ENCODE results near the gene CLEC6A. TPM values are rescaled to one million over a fixed set of nuclear protein-coding genes. Genes with fewer than 3 reads are reported as not detected.

CLEC6A gene
- total RNA-seq, 3 donors from 2014 or later (not counting 1 experiment from before 2014, with no cell fraction given): not detected

DNA sequence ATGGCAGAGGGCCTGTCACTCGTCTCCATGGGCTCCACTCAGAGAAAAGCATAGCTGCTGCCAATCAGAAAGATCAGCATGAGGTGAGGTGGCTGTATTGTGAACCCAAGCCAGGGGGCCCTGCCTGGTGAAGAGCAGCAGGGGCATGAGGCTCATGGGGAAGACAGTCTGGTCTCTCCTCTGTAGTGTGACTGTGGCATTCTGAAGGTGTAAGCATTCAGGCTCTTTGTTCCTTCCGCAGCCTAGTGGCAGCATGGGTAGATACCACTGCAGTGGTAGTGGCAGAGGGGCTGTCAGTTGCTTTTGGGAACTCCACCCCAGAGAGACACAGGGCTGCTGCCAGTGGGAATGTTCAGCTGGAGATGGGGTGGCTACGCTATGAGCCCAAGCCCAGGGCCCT lies 52.5 kb downstream of the CLEC6A start:
- no peak overlapping the region for H3K4me3 ChIP-seq (ENCODE audit: low read length)
- ATAC-seq (no peak), DNase-seq (no peak)
- Mint-ChIP-seq H3K9me3 (no peaks in the 10 kb centered on the region), H3K4me3 (no peak overlapping the region), H3K27ac (no peak overlapping the region), H3K36me3 (no peaks in the 10 kb centered on the region), H3K27me3 (ENCODE audit: low read depth in 2 of 2) (peaks cover 26 to 39% of the 10 kb centered on the region in 2 donors), H3K4me1 (no peaks in the 10 kb centered on the region)
- H3K27me3 ChIP-seq (ENCODE audit: control insufficient read depth, insufficient read depth, low read length): peaks cover 2% of the 10 kb centered on the region
- no peak overlapping the region for H3K27ac ChIP-seq (ENCODE audit: low read length)
- intact Hi-C loops (cut with micrococcal nuclease): no loop called here
- TF ChIP-seq, protein P1, sequence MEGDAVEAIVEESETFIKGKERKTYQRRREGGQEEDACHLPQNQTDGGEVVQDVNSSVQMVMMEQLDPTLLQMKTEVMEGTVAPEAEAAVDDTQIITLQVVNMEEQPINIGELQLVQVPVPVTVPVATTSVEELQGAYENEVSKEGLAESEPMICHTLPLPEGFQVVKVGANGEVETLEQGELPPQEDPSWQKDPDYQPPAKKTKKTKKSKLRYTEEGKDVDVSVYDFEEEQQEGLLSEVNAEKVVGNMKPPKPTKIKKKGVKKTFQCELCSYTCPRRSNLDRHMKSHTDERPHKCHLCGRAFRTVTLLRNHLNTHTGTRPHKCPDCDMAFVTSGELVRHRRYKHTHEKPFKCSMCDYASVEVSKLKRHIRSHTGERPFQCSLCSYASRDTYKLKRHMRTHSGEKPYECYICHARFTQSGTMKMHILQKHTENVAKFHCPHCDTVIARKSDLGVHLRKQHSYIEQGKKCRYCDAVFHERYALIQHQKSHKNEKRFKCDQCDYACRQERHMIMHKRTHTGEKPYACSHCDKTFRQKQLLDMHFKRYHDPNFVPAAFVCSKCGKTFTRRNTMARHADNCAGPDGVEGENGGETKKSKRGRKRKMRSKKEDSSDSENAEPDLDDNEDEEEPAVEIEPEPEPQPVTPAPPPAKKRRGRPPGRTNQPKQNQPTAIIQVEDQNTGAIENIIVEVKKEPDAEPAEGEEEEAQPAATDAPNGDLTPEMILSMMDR (IDR thresholded peaks at IDR 0.05): no peak
- H3K36me3 ChIP-seq (ENCODE audit: control insufficient read depth, insufficient read depth, low read length): no peaks in the 10 kb centered on the region
- 92% methylated on average over 3 of the region's 3 CpGs for WGBS (ENCODE audit: insufficient coverage)
- no peaks in the 10 kb centered on the region for H3K9me3 ChIP-seq (ENCODE audit: control insufficient read depth, insufficient read depth, low read length)
- H3K4me1 ChIP-seq (ENCODE audit: control insufficient read depth, insufficient read depth, low read length): no peaks in the 10 kb centered on the region

DNA sequence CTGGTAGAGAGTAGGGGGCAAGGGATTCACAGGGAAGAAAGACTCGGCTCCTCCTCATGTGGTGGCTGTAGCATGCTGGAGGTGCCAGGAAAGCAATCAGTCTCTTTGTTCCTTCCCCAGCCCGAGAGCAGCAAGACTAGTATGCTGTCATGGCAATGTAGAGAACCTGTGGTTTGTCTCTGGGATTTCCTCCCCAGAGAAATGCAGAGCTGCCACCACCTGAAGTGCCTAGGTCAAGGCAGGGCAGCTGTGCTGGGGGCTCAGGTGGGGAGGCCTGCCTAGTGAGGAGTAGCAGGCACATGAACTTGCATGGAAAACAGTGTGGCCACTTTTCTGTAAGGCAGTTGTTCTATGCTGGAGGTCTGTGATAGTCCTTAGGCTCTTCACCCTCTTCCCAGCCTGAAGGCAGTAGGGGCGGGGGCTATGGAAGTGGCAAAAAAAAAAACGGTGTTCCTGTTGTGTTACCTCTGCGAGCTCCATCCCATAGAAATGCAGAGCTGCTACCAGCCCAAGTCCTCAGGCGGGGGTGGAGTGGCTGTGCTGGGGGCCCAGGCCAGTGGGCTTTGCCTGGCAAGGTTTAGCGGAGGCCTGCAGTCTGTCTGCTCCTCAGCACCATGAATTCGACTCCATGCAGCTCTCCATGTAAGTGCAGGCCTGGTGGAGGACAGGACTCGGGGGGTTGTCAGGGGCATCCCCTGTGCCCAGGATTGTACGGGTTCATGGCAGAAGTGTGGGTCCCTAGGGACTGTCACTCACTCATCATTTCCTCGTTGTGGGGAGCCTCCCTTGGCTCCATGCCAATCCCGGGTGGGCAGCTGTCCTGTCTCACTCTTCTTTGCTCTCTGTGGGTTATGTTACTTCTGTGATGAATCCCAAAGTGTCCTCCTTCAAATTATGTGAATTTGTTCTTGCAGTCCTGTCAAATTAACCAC lies 53.4 kb downstream of the CLEC6A start:
- no peaks in the 10 kb centered on the region for H3K4me1 Mint-ChIP-seq
- Histone ChIP-seq H3K4me1 (ENCODE audit: control insufficient read depth, insufficient read depth, low read length) (no peaks in the 10 kb centered on the region), H3K27me3 (ENCODE audit: control insufficient read depth, insufficient read depth, low read length) (peaks cover 2% of the 10 kb centered on the region), H3K4me3 (ENCODE audit: low read length) (no peak overlapping the region), H3K9me3 (ENCODE audit: control insufficient read depth, insufficient read depth, low read length) (no peaks in the 10 kb centered on the region), H3K36me3 (ENCODE audit: control insufficient read depth, insufficient read depth, low read length) (no peaks in the 10 kb centered on the region), H3K27ac (ENCODE audit: low read length) (no peak overlapping the region)
- no peaks in the 10 kb centered on the region for H3K36me3 Mint-ChIP-seq
- 60% methylated on average over 12 of the region's 12 CpGs for WGBS (ENCODE audit: insufficient coverage)
- TF ChIP-seq, protein P1 (IDR thresholded peaks at IDR 0.05): no peak
- H3K9me3 Mint-ChIP-seq: no peaks in the 10 kb centered on the region
- DNase-seq (no peak), ATAC-seq (no peak)
- no peak overlapping the region for H3K27ac Mint-ChIP-seq
- H3K27me3 Mint-ChIP-seq (ENCODE audit: low read depth in 2 of 2): peaks cover 26 to 47% of the 10 kb centered on the region in 2 donors
- intact Hi-C loops (cut with micrococcal nuclease): no loop called here
- no peak overlapping the region for H3K4me3 Mint-ChIP-seq

DNA sequence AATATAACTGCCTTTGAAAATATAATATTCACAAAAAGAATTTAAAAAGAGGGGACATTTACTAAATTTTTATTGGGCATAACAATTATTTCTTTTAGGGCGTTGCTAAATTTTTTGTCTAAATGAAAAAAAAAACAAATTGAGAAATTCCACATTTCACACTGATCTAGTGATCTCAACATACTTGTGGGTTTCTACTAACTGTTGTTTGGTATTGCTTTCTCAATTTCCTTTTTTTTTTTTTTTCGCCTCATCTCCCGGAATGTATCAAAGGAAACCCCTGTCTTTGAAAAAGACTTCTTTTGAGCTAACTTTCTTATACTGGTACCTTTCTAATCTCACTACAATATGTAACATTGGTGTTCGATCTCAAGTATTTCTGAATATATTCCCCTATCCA lies 57.5 kb downstream of the CLEC6A start, which contains the start of gene CLEC4D:
Gene CLEC4D (plus strand): TSS at position 248 of the 400 bp plus-strand sequence. CDS start 230 bp downstream, outside the sequence.
- peaks cover 4% of the 10 kb centered on the region for H3K27me3 ChIP-seq (ENCODE audit: control insufficient read depth, insufficient read depth, low read length)
- ATAC-seq (no peak), DNase-seq (no peak)
- H3K9me3 Mint-ChIP-seq: no peaks in the 10 kb centered on the region
- no peaks in the 10 kb centered on the region for H3K4me1 ChIP-seq (ENCODE audit: control insufficient read depth, insufficient read depth, low read length)
- no peaks in the 10 kb centered on the region for H3K36me3 Mint-ChIP-seq
- H3K4me1 Mint-ChIP-seq: no peaks in the 10 kb centered on the region
- no peaks in the 10 kb centered on the region for H3K36me3 ChIP-seq (ENCODE audit: control insufficient read depth, insufficient read depth, low read length)
- no peak within 1 kb of the TSS for H3K27ac Mint-ChIP-seq
- no peak within 1 kb of the TSS for H3K4me3 Mint-ChIP-seq
- WGBS (ENCODE audit: insufficient coverage): 89% methylated on average over 1 of the region's 4 CpGs
- peaks cover 17 to 47% of the 10 kb centered on the region in 2 donors for H3K27me3 Mint-ChIP-seq (ENCODE audit: low read depth in 2 of 2)
- no peaks in the 10 kb centered on the region for H3K9me3 ChIP-seq (ENCODE audit: control insufficient read depth, insufficient read depth, low read length)
- no peak within 1 kb of the TSS for H3K27ac ChIP-seq (ENCODE audit: low read length)
- TF ChIP-seq, protein P1 (IDR thresholded peaks at IDR 0.05): no peak
- intact Hi-C loops (cut with micrococcal nuclease): no loop called here
- H3K4me3 ChIP-seq (ENCODE audit: low read length): no peak within 1 kb of the TSS

All from natural killer cell (primary cell).